ENCODE measurements around the gene TMEM54. TPM values are rescaled to one million over a fixed set of nuclear protein-coding genes. Genes with fewer than 3 reads are reported as not detected.
A peak's percentile ranks its signal among the peaks of the same experiment; 100 is the strongest.

Gene TMEM54
- total RNA-seq, 4 donors from 2014 or later = 151 to 255 (median 178) TPM

- no peak for TF ChIP-seq POLR2A (IDR thresholded peaks at IDR 0.05)
- H3K27ac ChIP-seq = no peak overlapping the region
- no peak for DNase-seq
- H3K4me3 ChIP-seq = no peak overlapping the region
- no peaks in the 10 kb centered on the region for H3K9me3 ChIP-seq
- intact Hi-C loops (cut with DNase I) = no loop called here
- peaks cover 0 to 28% (median 0%) of the 10 kb centered on the region in 4 donors for H3K27me3 ChIP-seq
- no peaks in the 10 kb centered on the region for H3K36me3 ChIP-seq
- peaks cover 9 to 33% (median 20%) of the 10 kb centered on the region in 3 donors for H3K4me1 ChIP-seq
- 70 to 78% methylated on average over 3 of the region's 3 CpGs for WGBS, 2 donors
These were observed 3.0 kb upstream of the TMEM54 start for GRCh38 chr1:32903991-32904785.

DNA sequence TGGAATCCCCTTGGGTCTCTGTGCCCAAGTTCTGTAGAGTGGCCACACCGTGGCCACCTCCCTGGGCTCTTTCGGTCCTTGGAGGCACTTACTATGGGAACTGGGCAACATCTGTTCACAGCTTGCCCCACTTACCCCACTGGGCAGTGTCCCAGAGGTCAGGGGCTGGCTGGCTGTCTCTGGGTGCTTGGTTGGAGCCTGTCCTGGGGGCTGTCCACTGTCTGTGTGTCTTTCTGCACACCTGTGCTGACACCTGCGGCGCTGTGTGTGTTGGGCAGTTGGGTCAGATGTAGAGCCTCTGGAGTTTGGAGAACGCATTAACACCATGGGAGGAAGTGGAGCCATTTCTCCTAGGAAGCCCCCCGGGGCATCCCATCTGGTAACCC lies 1.3 kb upstream of the TMEM54 start:
- intact Hi-C loops (cut with DNase I) = no loop called here
- Histone ChIP-seq H3K27ac (no peak overlapping the region), H3K4me3 (no peak overlapping the region), H3K4me1 (peaks cover 9 to 33% (median 20%) of the 10 kb centered on the region in 3 donors), H3K27me3 (peaks cover 0 to 22% (median 0%) of the 10 kb centered on the region in 4 donors), H3K36me3 (no peaks in the 10 kb centered on the region), H3K9me3 (no peaks in the 10 kb centered on the region)
- no peak for TF ChIP-seq POLR2A (IDR thresholded peaks at IDR 0.05)
- TF ChIP-seq, protein P1, sequence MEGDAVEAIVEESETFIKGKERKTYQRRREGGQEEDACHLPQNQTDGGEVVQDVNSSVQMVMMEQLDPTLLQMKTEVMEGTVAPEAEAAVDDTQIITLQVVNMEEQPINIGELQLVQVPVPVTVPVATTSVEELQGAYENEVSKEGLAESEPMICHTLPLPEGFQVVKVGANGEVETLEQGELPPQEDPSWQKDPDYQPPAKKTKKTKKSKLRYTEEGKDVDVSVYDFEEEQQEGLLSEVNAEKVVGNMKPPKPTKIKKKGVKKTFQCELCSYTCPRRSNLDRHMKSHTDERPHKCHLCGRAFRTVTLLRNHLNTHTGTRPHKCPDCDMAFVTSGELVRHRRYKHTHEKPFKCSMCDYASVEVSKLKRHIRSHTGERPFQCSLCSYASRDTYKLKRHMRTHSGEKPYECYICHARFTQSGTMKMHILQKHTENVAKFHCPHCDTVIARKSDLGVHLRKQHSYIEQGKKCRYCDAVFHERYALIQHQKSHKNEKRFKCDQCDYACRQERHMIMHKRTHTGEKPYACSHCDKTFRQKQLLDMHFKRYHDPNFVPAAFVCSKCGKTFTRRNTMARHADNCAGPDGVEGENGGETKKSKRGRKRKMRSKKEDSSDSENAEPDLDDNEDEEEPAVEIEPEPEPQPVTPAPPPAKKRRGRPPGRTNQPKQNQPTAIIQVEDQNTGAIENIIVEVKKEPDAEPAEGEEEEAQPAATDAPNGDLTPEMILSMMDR (IDR thresholded peaks at IDR 0.05) = no peak
- 50 to 80% methylated on average over 1 to 2 of the region's 6 CpGs for WGBS, 2 donors
- DNase-seq = no peak

DNA sequence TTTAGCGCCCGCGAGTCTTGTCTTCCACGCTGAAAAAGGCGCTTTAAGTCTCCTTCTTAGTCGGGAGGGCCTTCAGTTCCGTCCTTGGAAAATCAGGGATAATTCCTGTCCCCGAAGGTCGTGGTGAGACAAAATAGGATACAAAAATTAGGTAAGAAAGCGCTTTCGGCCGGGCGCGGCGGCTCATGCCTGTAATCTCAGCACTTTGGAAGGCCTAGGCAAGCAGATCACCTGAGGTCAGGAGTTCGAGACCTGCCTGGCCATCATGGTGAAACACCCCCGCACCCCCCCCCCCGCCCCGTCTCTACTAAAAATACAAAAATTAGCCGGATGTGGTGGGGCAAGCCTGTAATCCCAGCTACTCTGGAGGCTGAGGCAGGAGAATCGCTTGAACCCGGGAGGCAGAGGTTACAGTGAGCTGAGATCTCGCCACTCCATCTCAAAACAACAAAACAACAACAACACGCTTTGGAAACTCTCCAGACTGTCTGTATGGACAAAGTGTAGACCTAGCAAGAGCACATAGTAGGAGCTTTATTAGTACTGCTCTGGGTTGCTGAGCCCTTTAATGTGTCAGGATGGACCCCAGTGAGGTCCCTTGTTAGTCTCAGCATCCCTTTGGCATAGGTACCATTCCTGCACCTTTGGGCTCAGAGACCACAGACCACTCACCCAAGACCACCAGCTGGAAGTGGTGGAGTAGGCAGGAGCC lies 790 bp upstream of the TMEM54 start:
- peak overlapping the region; percentile 72 to 91 (median 82) for H3K27ac ChIP-seq
- no peaks in the 10 kb centered on the region for H3K36me3 ChIP-seq
- H3K27me3 ChIP-seq = peaks cover 0 to 22% (median 0%) of the 10 kb centered on the region in 4 donors
- TF ChIP-seq POLR2A (IDR thresholded peaks at IDR 0.05) = no peak
- TF ChIP-seq, protein P1 (IDR thresholded peaks at IDR 0.05) = no peak
- peak overlapping the region; percentile 52 to 92 (median 68) for H3K4me3 ChIP-seq
- no peak for DNase-seq
- no peaks in the 10 kb centered on the region for H3K9me3 ChIP-seq
- WGBS, 2 donors = 81 to 87% methylated on average over 4 to 5 of the region's 24 CpGs
- peaks cover 9 to 33% (median 20%) of the 10 kb centered on the region in 3 donors for H3K4me1 ChIP-seq
- intact Hi-C loops (cut with DNase I) = no loop called here

DNA sequence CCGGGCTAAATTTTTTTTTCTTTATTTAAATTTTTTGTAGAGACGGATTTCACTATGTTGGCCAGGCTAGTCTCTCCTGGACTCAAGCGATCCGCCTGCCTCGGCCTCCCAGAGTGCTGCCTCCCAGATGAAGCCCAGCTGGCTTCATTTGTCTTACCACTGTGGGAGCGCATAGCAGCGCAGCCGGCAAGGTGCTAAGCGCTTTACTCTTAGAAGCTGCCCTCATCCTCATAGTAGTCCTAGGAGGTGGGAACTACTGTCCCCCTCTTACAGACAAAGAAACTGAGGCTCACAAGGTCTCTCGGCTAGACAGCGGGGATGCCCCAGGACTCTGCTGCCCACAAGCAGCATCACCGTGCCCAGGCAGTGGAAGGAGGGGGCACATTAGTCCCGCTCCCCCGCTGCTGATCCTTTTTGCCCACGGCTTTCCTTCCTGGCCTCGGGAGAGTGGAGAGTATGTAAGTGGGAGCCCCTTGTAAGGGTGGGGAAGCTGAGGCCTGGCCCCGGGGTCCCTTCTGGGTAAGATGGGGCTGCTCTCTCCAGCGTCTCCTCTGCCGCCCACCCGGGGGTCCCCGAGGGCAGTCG lies 726 bp downstream of the TMEM54 start:
- DNase-seq = no peak
- peak overlapping the region; percentile 52 to 92 (median 68) for H3K4me3 ChIP-seq

More for the DNA sequence above, 726 bp downstream of the TMEM54 start:
- 19 to 26% methylated on average over 5 to 11 of the region's 22 CpGs for WGBS, 2 donors
- Histone ChIP-seq H3K27ac (peak overlapping the region; percentile 72 to 83 (median 80)), H3K4me1 (peaks cover 9 to 33% (median 20%) of the 10 kb centered on the region in 3 donors), H3K9me3 (no peaks in the 10 kb centered on the region), H3K27me3 (peaks cover 0 to 22% (median 0%) of the 10 kb centered on the region in 4 donors), H3K36me3 (peaks cover 0 to 6% (median 0%) of the 10 kb centered on the region in 3 donors)
- TF ChIP-seq, protein P1 (IDR thresholded peaks at IDR 0.05) = no peak
- TF ChIP-seq POLR2A (IDR thresholded peaks at IDR 0.05) = no peak
- intact Hi-C loops (cut with DNase I) = no loop called here

Measured in esophagus squamous epithelium (tissue), 5 donors.